Inferior parietal cortex (tissue), 1 donor: ENCODE data around the gene STAB2.

Experiments used
- DNase-seq: peaks from one replicate; pipeline ENCODE4 v3.0.0-alpha.2; 2016; ENCODE audit errors: extremely low spot score

The STAB2 gene

DNA sequence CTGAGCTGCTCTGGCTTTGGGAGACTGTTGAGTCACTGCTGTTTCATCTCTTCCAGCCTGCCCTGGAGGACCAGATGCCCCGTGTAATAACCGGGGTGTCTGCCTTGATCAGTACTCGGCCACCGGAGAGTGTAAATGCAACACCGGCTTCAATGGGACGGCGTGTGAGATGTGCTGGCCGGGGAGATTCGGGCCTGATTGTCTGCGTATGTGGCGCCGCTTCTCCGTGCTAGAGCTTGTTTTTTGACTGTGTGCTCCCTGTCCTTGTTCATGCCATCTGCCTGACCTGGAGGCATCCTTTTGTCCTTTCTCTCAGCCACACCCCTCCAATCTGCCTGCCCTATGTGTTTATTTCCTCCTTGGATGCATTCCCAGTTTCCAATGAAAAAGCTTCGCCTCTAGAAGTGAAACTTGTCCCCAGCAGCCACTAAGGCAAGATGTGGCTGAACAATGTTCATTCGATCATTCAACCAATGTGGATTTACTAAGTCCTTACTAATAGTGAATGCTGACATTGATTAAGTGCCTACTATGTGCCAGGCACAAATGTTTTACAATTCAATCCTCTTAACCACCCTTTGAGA, 155.4 kb downstream of the STAB2 start:
- peak; percentile 6 for DNase-seq

GRCh38 chr12:103743788-103744187, 156.7 kb downstream of the STAB2 start:
- no peak for DNase-seq

- DNase-seq = no peak
Observed at GRCh38 chr12:103745962-103746361, 158.9 kb downstream of the STAB2 start.

- no peak for DNase-seq
Observed at GRCh38 chr12:103748002-103748401, 160.9 kb downstream of the STAB2 start.

DNA sequence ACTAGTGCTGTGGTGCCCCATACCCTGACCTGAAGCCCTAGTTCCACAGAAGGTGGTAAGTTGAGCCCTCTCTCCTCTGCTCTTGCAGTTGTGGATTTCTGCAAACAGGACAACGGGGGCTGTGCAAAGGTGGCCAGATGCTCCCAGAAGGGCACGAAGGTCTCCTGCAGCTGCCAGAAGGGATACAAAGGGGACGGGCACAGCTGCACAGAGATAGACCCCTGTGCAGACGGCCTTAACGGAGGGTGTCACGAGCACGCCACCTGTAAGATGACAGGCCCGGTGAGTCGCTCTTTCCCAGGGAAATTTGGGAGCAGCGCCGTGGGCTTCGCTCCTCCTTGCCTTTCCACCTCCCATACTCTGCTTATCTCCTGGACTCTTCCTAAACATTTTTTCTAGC, 161.8 kb downstream of the STAB2 start:
- DNase-seq = no peak

DNA sequence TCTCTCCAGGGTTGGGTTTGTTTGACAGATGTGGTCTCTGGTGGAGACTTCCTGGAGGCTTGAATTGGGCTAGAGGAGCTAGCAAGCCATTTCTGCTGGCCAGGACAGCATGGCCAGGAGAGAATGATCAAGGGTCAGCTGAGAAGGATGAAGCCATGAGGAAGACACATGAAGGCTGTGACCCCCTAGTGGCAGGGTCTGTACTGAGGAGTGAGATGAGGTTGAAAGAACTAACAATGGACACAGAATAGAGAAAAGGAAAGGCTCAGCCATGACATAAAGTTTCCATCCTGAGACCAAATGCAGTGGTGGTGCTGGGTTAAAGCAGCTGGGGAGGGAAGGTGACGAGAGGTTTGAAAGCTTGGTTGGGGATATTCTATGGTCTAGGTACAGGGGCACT, 164.1 kb downstream of the STAB2 start:
- DNase-seq = no peak

DNA sequence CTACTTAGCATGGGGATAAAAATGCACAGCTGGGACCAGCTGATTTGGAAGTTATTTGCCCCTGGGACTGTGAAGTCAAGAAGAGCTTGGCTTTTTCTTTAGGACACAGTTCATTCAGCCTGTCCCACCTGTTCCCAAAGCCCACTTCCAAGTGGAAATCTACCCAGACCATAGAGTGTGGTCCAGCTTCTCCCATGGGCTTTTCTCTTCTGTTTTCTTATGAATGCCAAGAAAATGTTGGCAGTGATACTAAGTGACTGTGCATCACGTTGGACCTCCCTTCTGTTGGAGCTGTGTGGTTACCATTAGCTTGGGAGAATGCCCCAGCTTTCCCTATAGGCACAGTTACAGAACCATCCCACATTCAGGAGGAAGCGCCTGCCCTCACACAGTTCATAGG, 164.5 kb downstream of the STAB2 start:
- DNase-seq = no peak

GRCh38 chr12:103755425-103755824, 168.4 kb downstream of the STAB2 start:
- DNase-seq = no peak

DNA sequence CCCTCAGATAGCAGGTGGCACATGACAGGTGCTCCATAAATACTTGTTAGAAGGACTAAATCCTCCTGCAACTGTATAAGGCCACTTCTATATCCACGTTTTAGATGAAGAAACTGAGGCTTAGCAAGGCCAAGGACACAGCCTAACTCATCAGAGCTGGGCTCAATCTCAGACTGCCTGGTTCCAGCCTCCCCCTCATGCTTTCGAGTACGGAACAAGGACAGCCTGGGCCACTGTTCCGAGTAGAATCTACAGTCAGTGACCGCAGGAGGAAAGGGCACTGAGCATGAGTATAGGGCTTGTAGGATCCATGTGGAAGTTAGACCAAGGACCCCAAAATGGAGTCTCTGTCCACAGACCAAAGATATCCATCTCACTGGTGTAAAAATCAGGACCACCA, 169.4 kb downstream of the STAB2 start:
- no peak for DNase-seq

DNA sequence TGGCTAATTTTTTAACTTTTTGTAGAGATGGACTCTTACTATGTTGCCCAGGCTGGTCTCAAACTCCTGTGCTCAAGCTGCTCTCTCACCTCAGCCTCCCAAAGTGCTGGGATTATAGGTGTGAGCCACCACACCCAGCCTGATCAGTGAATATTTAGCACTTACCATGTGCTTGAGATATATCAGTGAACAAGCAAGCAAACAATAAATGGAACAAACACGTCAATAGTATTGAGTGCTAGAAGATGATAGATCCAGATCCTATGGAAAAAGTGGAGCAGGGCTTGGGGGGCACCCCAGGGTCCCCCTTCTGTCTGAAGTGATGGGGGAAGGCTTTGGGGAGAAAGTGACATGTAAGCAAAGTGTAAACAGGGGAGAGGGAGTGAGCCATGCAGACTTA, 170.2 kb downstream of the STAB2 start:
- DNase-seq = no peak

- no peak for DNase-seq
Observed at GRCh38 chr12:103758310-103759089, 171.4 kb downstream of the STAB2 start.

- DNase-seq = no peak
Observed at GRCh38 chr12:103762473-103762872, 175.4 kb downstream of the STAB2 start.

DNA sequence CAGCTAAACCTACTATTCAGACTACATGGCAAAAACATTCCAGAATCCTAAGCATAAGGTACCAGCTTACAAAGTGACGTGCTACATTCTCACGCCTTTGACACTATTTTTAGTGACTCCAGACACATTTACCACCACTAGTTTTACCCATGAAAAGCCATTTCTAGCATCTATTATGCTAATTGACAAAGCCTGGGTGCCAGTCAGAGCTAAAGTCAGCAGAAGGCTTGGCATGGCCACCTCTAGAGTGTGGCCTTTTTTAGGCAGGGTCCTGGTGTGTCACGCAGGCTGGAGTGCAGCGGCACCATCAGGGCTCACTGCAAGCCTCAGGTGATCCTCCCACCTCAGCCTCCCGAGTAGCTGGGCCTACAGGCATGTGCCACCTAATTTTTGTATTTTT, 178.2 kb downstream of the STAB2 start:
- no peak for DNase-seq

DNA sequence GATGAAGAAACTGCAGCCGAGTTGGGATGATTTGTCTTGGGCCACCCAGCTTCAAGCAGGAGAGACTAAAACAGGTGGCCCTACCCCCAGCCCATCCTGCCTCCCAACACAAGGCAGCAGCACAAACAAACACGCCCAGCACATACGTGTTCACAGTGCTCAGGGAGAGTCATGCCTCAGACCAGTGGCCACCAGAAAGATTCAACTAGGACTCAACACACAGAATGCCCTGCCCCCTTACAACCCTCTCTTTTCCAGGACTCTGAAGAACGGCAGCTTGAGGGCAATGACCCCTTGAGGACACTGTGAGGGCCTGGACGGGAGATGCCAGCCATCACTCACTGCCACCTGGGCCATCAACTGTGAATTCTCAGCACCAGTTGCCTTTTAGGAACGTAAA, 179.0 kb downstream of the STAB2 start:
- DNase-seq = no peak

DNA sequence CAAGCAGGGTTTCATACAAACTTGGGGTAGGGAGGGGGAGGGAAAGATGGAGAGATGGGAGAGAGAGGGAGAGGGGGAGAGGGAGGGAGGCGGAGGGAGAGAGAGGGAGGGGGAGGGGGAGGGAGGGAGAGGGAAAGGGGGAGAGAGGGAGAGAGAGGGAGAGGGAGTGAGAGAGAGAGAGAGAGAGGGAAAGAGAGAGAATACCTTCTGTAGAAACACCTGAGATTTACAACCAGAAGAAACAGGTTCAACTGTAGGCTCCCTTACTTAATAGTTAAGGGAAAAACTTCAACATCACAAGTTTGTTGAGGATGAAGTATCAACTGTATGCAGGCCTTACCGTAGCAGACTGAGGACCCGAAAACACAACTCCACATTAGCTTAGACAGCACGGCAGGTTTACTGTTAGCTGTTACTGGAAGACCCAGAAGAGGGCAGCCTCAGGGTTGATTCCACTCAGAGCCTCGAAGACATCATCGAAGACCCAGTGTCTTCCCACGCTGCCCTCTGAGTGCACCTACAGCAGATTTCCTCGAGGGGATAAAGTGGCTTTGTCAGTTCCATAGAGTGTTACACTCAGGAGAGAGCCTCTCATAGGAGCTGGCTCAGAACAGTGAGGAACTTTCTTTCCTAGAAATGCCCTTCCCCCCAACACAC, 181.5 kb downstream of the STAB2 start:
- no peak for DNase-seq

- DNase-seq = no peak
Observed at GRCh38 chr12:103769240-103769945, 182.3 kb downstream of the STAB2 start.

DNA sequence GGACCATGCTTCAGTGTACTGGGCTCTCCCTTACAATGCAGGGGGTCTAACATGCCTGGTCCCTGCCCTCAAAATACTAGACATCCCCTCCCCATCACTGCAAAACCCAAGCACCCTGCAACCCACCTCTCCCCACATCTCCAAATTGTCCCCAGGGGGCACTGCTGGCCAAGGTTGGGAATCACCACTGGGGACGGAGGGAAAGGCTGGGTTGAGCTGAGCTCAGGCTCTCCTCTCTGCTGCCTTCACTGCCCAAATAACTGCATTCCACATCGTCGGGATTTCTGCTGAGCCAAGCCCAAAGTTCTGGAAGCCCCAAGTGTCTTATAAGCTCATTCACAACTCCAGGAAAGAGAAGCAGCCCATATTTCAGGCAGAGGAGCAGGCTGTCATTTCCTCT, 184.4 kb downstream of the STAB2 start:
- DNase-seq = peak; percentile 33

GRCh38 chr12:103772367-103773108, 185.5 kb downstream of the STAB2 start:
- DNase-seq = no peak

DNA sequence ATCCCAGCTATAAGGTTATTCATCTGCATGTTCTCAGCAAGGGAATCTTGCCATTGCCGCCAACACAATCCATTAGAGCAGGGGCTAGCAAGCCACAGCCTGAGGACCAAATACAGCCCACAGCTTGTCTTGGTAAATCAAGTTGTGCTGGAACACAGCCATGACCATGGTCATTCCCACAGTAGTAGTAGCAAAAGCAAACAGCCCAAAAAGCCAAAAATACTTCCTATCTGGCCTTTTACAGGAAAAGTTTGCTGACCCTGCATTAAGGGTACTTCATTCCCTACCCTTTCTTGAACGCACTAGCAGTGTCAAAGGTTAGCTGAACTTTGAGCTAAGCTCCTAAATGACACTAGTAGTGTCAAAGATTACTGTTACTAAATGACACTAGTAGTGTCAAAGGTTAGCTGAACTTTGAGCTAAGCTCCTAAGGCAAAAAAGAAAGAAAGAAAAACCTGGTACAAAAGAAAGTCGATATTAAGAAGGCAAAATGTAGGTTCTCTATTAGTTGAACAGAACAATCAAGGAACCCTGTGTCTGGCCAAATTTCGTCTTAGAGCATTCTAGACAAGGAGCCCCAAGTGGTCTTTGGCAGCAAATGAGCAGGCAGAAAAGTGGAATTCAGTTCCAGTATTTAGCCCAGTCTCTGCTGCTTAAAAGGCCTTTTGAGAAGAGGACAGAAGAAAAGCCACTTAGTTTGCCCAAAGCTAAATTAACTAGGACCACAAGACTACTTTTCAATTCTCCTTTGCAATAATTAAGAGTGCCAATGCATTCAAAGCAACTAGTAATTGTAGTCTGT, 186.2 kb downstream of the STAB2 start:
- DNase-seq = peak; percentile 25

GRCh38 chr12:103774977-103775560, 188.0 kb downstream of the STAB2 start:
- no peak for DNase-seq

GRCh38 chr12:103778781-103779180, 191.7 kb downstream of the STAB2 start:
- no peak for DNase-seq
